Measurements from ENCODE around the gene SLC6A16.
"Not testable (repeated sequence)": the region's sequence is repeated elsewhere in the genome, so short reads cannot be mapped to it uniquely, and the experiment has no call there.

The SLC6A16 gene

GRCh38 chr19:49344505-49345423 is 19.8 kb upstream of the SLC6A16 start:
- no peak for DNase-seq (ENCODE audit: low read depth)

GRCh38 chr19:49343123-49343522 is 18.1 kb upstream of the SLC6A16 start:
- no peak for DNase-seq (ENCODE audit: low read depth)

- no peak for DNase-seq (ENCODE audit: low read depth)
Measured at GRCh38 chr19:49342291-49342721, 17.3 kb upstream of the SLC6A16 start.

- no peak for DNase-seq (ENCODE audit: low read depth)
Measured at GRCh38 chr19:49340865-49341718, 16.1 kb upstream of the SLC6A16 start.

GRCh38 chr19:49340069-49340864 is 15.3 kb upstream of the SLC6A16 start:
- DNase-seq (ENCODE audit: low read depth) = no peak

GRCh38 chr19:49339301-49340068 is 14.5 kb upstream of the SLC6A16 start:
- DNase-seq (ENCODE audit: low read depth) = no peak

- no peak for DNase-seq (ENCODE audit: low read depth)
Measured at GRCh38 chr19:49338691-49339300, 13.8 kb upstream of the SLC6A16 start.

GRCh38 chr19:49338023-49338677 is 13.2 kb upstream of the SLC6A16 start:
- no peak for DNase-seq (ENCODE audit: low read depth)

GRCh38 chr19:49337267-49338022 is 12.5 kb upstream of the SLC6A16 start:
- no peak for DNase-seq (ENCODE audit: low read depth)

GRCh38 chr19:49336482-49337266 is 11.7 kb upstream of the SLC6A16 start:
- DNase-seq (ENCODE audit: low read depth) = no peak

GRCh38 chr19:49335784-49336481 is 10.9 kb upstream of the SLC6A16 start:
- no peak for DNase-seq (ENCODE audit: low read depth)

GRCh38 chr19:49335071-49335783 is 10.2 kb upstream of the SLC6A16 start, which contains the start of gene CD37:
Gene CD37 (plus strand): TSS chr19:49335406. CDS start chr19:49335541, 135 bp downstream.
- DNase-seq (ENCODE audit: low read depth) = peak; percentile 34

GRCh38 chr19:49333811-49334288 is 8.9 kb upstream of the SLC6A16 start:
- peak; percentile 49 for DNase-seq (ENCODE audit: low read depth)

GRCh38 chr19:49333418-49333805 is 8.4 kb upstream of the SLC6A16 start:
- DNase-seq (ENCODE audit: low read depth) = no peak

GRCh38 chr19:49332691-49333417 is 7.9 kb upstream of the SLC6A16 start:
- not testable (repeated sequence) for DNase-seq (ENCODE audit: low read depth)

GRCh38 chr19:49331616-49332055 is 6.6 kb upstream of the SLC6A16 start:
- peak; percentile 54 for DNase-seq (ENCODE audit: low read depth)

All from T-helper 22 cell (primary cell).